Anterior cingulate cortex (tissue), 58 donors: Measurements from ENCODE around the gene NEURL1B.
"Not testable (repeated sequence)": the region's sequence is repeated elsewhere in the genome, so short reads cannot be mapped to it uniquely, and the experiment has no call there.

ENCODE experiments used
- DNase-seq, 58 donors: peaks; one replicate each; lab custom pipeline; 2025; lab: John Stamatoyannopoulos, UW

Gene NEURL1B

GRCh38 chr5:172648755-172649154 is 7.7 kb downstream of the NEURL1B start:
- DNase-seq: no peak

- not testable (repeated sequence) for DNase-seq
These were observed 15.4 kb downstream of the NEURL1B start for GRCh38 chr5:172656496-172656895.

- DNase-seq: not testable (repeated sequence)
These were observed 16.6 kb downstream of the NEURL1B start for GRCh38 chr5:172657524-172658233.

GRCh38 chr5:172658391-172658790 is 17.3 kb downstream of the NEURL1B start:
- DNase-seq: no peak

- peak in 1 of 58 donors; percentile 33 for DNase-seq
These were observed 18.0 kb downstream of the NEURL1B start for GRCh38 chr5:172658961-172659501.

GRCh38 chr5:172659570-172659908 is 18.5 kb downstream of the NEURL1B start:
- DNase-seq: no peak

GRCh38 chr5:172659909-172660628 is 19.0 kb downstream of the NEURL1B start:
- peak in 51 of 58 donors; percentile 10 to 88 (median 55) for DNase-seq

GRCh38 chr5:172660974-172661373 is 19.9 kb downstream of the NEURL1B start:
- DNase-seq: no peak

GRCh38 chr5:172661526-172661925 is 20.5 kb downstream of the NEURL1B start:
- no peak for DNase-seq

- DNase-seq: no peak
These were observed 21.5 kb downstream of the NEURL1B start for GRCh38 chr5:172662596-172662995.

GRCh38 chr5:172664018-172664417 is 23.0 kb downstream of the NEURL1B start:
- DNase-seq: no peak

GRCh38 chr5:172664681-172665541 is 23.8 kb downstream of the NEURL1B start:
- no peak for DNase-seq

- no peak for DNase-seq
These were observed 25.2 kb downstream of the NEURL1B start for GRCh38 chr5:172666251-172666650.

GRCh38 chr5:172667786-172668593 is 26.9 kb downstream of the NEURL1B start:
- DNase-seq: no peak

GRCh38 chr5:172668594-172669071 is 27.6 kb downstream of the NEURL1B start:
- DNase-seq: no peak

- DNase-seq: no peak
These were observed 28.4 kb downstream of the NEURL1B start for GRCh38 chr5:172669386-172670004.

GRCh38 chr5:172670005-172670402 is 28.9 kb downstream of the NEURL1B start:
- DNase-seq: no peak

- no peak for DNase-seq
These were observed 29.4 kb downstream of the NEURL1B start for GRCh38 chr5:172670444-172670843.

GRCh38 chr5:172671091-172671490 is 30.0 kb downstream of the NEURL1B start:
- no peak for DNase-seq
